GM06990 (cell line): ENCODE results near the gene RABL6.

ENCODE experiments used
- DNase-seq: peaks from one replicate; pipeline ENCODE4 v3.0.0-alpha.2; 2011; ENCODE audit not compliant: insufficient read length; ENCODE audit errors: extremely low read depth
- H3K27me3 ChIP-seq: replicated peaks from 2 replicates; pipeline ENCODE4 v1.6.0; 2011; ENCODE audit warnings: low read length; ENCODE audit not compliant: control insufficient read depth, insufficient read depth
- H3K36me3 ChIP-seq: 2 replicates; pipeline ENCODE4 v1.5.1; 2011; ENCODE audit warnings: low read length; ENCODE audit not compliant: control insufficient read depth, insufficient read depth
- H3K4me3 ChIP-seq: replicated peaks from 2 replicates; pipeline ENCODE4 v1.5.1; 2011; ENCODE audit warnings: low read depth, mild to moderate bottlenecking, control low read depth, low read length
- CTCF ChIP-seq: IDR thresholded peaks from 2 replicates; pipeline ENCODE4 v1.5.1; 2011; ENCODE audit warnings: low read length, control low read depth, mild to moderate bottlenecking, inconsistent platforms; ENCODE audit not compliant: insufficient read depth, poor library complexity, severe bottlenecking

Gene RABL6

GRCh38 chr9:136847088-136847825 is 39.5 kb downstream of the RABL6 start:
- no peak for TF ChIP-seq CTCF
- Histone ChIP-seq H3K4me3 (peak overlapping the region; percentile 87), H3K27me3 (no peaks in the 10 kb centered on the region), H3K36me3 (peaks cover 15% of the 10 kb centered on the region)
- DNase-seq: no peak

DNA sequence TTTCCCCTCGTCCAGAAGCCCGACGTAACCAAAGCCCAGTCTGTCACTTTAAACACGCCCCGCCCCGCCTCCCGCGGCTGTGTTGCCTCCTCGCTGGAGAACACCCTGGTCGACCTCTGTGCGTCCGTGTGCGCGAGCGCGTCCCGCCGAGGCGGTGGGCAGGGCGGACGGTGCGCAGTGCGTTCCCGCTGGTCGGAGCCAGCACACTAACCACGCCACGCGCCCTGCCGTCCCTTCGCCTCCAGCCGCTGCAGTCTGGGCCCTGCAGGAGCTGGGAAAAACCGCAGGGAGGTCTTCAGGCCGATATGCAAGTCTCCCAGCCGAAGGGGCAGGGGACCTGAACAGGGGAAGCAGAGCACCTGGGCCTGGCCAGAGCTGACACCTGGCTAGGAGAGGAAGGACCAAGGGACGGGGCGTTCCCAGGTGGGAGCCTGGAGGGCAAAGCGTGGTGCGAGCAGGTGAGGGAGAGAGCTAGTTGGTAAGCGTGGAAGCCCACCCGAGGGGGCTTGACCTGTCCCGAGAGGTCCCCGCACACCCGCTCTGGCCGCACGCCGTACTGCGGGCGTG is 40.2 kb downstream of the RABL6 start:
- H3K36me3 ChIP-seq: peaks cover 17% of the 10 kb centered on the region
- peak overlapping the region; percentile 87 for H3K4me3 ChIP-seq
- DNase-seq: peak; percentile 86
- TF ChIP-seq CTCF: no peak
- H3K27me3 ChIP-seq: no peaks in the 10 kb centered on the region

- Histone ChIP-seq H3K4me3 (peak overlapping the region; percentile 87), H3K27me3 (no peaks in the 10 kb centered on the region), H3K36me3 (peaks cover 19% of the 10 kb centered on the region)
- no peak for DNase-seq
- no peak for TF ChIP-seq CTCF
Observed at GRCh38 chr9:136848393-136849037, 40.8 kb downstream of the RABL6 start.

GRCh38 chr9:136849038-136849959 is 41.6 kb downstream of the RABL6 start, which contains the start of gene PHPT1:
TSS of gene PHPT1 (plus strand) at chr9:136849409. CDS start at chr9:136849431, 22 bp downstream.
- no peak for TF ChIP-seq CTCF

More at GRCh38 chr9:136849038-136849959, 41.6 kb downstream of the RABL6 start, which contains the start of gene PHPT1:
- DNase-seq: peak; percentile 98
- H3K36me3 ChIP-seq: peaks cover 19% of the 10 kb centered on the region
- H3K27me3 ChIP-seq: no peaks in the 10 kb centered on the region
- H3K4me3 ChIP-seq: peak within 1 kb of the TSS; percentile 87
